GM12878 (cell line): ENCODE data around the gene ALOX12B. TPM values are rescaled to one million over a fixed set of nuclear protein-coding genes. Genes with fewer than 3 reads are reported as not detected.

ENCODE experiments used
- BCL3 ChIP-seq: IDR thresholded peaks from 2 replicates; pipeline ENCODE4 v1.6.1; 2011; ENCODE audit warnings: borderline replicate concordance, low read depth, mild to moderate bottlenecking, moderate library complexity, low read length; ENCODE audit not compliant: insufficient read depth, poor library complexity, severe bottlenecking
- BCLAF1 ChIP-seq: fragments of 450-650 bp; IDR thresholded peaks from 2 replicates; pipeline ENCODE4 v1.6.1; 2017; ENCODE audit warnings: antibody characterized with exemption, mild to moderate bottlenecking, moderate library complexity
- BRCA1 ChIP-seq: IDR thresholded peaks from 2 replicates; pipeline ENCODE4 v1.6.1; 2011; ENCODE audit warnings: low read depth, low read length, improper control_type of control experiment
- CBX3 ChIP-seq: fragments of 200-600 bp; sonication (generic); IDR thresholded peaks from 2 replicates; pipeline ENCODE4 v1.6.1; 2016; ENCODE audit warnings: low read depth, borderline replicate concordance
- CEBPZ ChIP-seq: fragments of 150-350 bp; IDR thresholded peaks from 2 replicates; pipeline ENCODE4 v1.6.1; 2016; ENCODE audit warnings: low read depth, low read length
- CHD2 ChIP-seq: IDR thresholded peaks from 2 replicates; pipeline ENCODE4 v1.6.1; 2011; ENCODE audit warnings: low read depth, low read length, improper control_type of control experiment, borderline replicate concordance
- HDAC6 ChIP-seq: fragments of 200-600 bp; sonication (generic); IDR thresholded peaks from one replicate; pipeline ENCODE4 v1.8.0; 2017; ENCODE audit warnings: antibody characterized with exemption; ENCODE audit not compliant: unreplicated experiment
- IKZF2 ChIP-seq, 2 experiments: fragments of 450-650 bp; IDR thresholded peaks; 2 replicates each; pipeline ENCODE4 v1.6.1; 2017; ENCODE audit warnings: mild to moderate bottlenecking in 2 of 2, moderate library complexity in 2 of 2
- MAX ChIP-seq: IDR thresholded peaks from 2 replicates; pipeline ENCODE4 v1.6.1; 2012; ENCODE audit warnings: low read depth, low read length, improper control_type of control experiment
- NR2F1 ChIP-seq: fragments of 450-650 bp; conservative IDR thresholded peaks from 2 replicates; pipeline ENCODE4 v1.6.1; 2017; ENCODE audit warnings: mild to moderate bottlenecking
- RCOR1 ChIP-seq: conservative IDR thresholded peaks from 2 replicates; pipeline ENCODE4 v1.6.1; 2012; ENCODE audit warnings: low read depth, low read length, improper control_type of control experiment
- SMARCA5 ChIP-seq: fragments of 450-650 bp; IDR thresholded peaks from 2 replicates; pipeline ENCODE4 v1.6.1; 2017; ENCODE audit warnings: mild to moderate bottlenecking
- SMC3 ChIP-seq: IDR thresholded peaks from 2 replicates; pipeline ENCODE4 v1.6.1; 2011; ENCODE audit warnings: low read length, improper control_type of control experiment, borderline replicate concordance
- polyA plus RNA-seq, 11 experiments: library from polyadenylated mRNA; depleted of rRNA in 4 of 11; unstranded in 6 of 11; stranded (reverse) in 5 of 11; fragments of >200 nt; fragmentation: Nextera tagmentation in 4 of 11; fragmentation: Illumina TruSeq in 1 of 11; extraction: Ambion mirVana in 4 of 11; extraction: Trizol in 1 of 11; gene quantifications; 1 replicate in 1 of 11; 2 replicates in 10 of 11; pipeline versions ENCODE4 v1.2.1 to v1.2.3, GENCODE V29; 2011 to 2016; ENCODE audit warnings: inconsistent platforms in 2 of 11, missing spikeins in 2 of 11, low read depth in 1 of 11
- total RNA-seq, 4 experiments: library from RNA; depleted of rRNA in 3 of 4; stranded (reverse); fragments of >200 nt in 3 of 4; fragmentation: Illumina TruSeq in 1 of 4; extraction: Trizol in 1 of 4; gene quantifications; 2 replicates each; pipeline versions ENCODE4 v1.2.1 to v1.2.3, GENCODE V29; 2013 to 2021
- TF ChIP-seq, protein P1 (sequence below): fragments of 450-650 bp; IDR thresholded peaks from 2 replicates; pipeline ENCODE4 v1.6.1; 2017; ENCODE audit warnings: low read depth, mild to moderate bottlenecking, moderate library complexity
- TF ChIP-seq, protein P2 (sequence below): fragments of 450-650 bp; formaldehyde crosslinking; IDR thresholded peaks from 2 replicates; pipeline ENCODE4 v1.5.0; 2022; ENCODE audit warnings: mild to moderate bottlenecking, missing genetic modification characterization

Gene ALOX12B
- total and polyA plus RNA-seq, 10 of the 15 experiments (the other 5 are each of a cell fraction or from before 2014, with no cell fraction given): 0.17 to 0.54 TPM; not detected in 8

DNA sequence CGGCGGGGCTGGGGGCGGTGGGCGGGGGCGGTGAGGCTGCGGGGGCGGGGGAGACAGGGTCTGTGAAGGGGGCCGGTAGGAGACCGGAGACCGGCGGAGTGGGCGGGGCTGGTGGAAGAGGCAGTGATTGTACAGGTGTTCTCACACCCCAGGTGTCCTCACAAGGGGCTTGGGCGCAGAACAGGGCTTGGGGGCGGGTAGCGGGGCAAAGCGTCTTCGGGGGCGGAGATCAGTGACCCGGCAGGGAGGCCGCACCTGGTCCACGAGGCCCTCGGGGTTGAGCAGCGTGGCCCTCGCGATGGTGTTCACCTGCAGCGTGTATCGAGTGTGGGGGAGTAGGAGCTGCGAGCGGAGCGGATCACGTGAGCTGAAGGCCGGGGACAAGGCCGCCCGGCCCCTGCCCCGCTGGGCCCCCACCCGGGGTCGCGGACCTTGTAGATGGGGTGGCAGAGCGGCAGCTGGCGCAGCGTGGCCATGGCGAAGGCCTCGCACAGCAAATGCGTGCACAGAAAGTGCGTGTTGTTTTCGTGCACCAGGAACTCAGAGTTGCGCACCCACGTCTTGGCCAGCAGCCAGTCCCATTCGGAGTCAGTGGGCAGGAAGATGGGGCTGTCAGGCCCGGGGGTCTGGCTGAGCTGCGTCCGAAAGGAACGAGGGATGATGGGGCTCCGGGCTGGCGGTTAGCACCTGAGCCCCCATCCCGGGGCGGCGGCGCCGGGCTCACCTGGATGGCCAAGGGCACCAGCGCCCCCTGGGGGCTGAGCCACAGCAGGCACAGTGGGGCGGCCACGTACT lies 22.3 kb upstream of the ALOX12B start (continued):
- TF ChIP-seq, protein P1, sequence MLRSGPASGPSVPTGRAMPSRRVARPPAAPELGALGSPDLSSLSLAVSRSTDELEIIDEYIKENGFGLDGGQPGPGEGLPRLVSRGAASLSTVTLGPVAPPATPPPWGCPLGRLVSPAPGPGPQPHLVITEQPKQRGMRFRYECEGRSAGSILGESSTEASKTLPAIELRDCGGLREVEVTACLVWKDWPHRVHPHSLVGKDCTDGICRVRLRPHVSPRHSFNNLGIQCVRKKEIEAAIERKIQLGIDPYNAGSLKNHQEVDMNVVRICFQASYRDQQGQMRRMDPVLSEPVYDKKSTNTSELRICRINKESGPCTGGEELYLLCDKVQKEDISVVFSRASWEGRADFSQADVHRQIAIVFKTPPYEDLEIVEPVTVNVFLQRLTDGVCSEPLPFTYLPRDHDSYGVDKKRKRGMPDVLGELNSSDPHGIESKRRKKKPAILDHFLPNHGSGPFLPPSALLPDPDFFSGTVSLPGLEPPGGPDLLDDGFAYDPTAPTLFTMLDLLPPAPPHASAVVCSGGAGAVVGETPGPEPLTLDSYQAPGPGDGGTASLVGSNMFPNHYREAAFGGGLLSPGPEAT: no peak
- TF ChIP-seq, protein P2, sequence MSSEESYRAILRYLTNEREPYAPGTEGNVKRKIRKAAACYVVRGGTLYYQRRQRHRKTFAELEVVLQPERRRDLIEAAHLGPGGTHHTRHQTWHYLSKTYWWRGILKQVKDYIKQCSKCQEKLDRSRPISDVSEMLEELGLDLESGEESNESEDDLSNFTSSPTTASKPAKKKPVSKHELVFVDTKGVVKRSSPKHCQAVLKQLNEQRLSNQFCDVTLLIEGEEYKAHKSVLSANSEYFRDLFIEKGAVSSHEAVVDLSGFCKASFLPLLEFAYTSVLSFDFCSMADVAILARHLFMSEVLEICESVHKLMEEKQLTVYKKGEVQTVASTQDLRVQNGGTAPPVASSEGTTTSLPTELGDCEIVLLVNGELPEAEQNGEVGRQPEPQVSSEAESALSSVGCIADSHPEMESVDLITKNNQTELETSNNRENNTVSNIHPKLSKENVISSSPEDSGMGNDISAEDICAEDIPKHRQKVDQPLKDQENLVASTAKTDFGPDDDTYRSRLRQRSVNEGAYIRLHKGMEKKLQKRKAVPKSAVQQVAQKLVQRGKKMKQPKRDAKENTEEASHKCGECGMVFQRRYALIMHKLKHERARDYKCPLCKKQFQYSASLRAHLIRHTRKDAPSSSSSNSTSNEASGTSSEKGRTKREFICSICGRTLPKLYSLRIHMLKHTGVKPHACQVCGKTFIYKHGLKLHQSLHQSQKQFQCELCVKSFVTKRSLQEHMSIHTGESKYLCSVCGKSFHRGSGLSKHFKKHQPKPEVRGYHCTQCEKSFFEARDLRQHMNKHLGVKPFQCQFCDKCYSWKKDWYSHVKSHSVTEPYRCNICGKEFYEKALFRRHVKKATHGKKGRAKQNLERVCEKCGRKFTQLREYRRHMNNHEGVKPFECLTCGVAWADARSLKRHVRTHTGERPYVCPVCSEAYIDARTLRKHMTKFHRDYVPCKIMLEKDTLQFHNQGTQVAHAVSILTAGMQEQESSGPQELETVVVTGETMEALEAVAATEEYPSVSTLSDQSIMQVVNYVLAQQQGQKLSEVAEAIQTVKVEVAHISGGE (CRISPR knock-in tag): no peak
- TF ChIP-seq SMC3 (peak; percentile 87), CEBPZ (no peak), CBX3 (no peak), BRCA1 (no peak), CHD2 (0 out of 2 replicates have a peak, but pooled peaks have one; percentile 33), RCOR1 (no peak), HDAC6 (no peak), BCL3 (no peak), NR2F1 (no peak), IKZF2 (IDR thresholded peaks at IDR 0.05) (no peak), BCLAF1 (no peak), SMARCA5 (peak; percentile 62; the same call in 1 of the 2 replicates), MAX (no peak)
